Adrenal gland (tissue), 12 donors: ENCODE results near the gene NUAK2. TPM values are rescaled to one million over a fixed set of nuclear protein-coding genes. Genes with fewer than 3 reads are reported as not detected.

Source experiments
- DNase-seq, 7 donors: peaks; one replicate each; pipeline ENCODE4 v3.0.0-alpha.2; 2019 to 2020
- H3K27ac ChIP-seq, 5 donors: fragments of 200-600 bp; sonication (generic) in 4 of 5; 1 replicate in 3 of 5; 2 replicates in 2 of 5; pipeline versions ENCODE4 v1.5.1 to v1.8.0; 2016 to 2020; ENCODE audit warnings: mild to moderate bottlenecking in 1 of 5
- H3K27me3 ChIP-seq: fragments of 200-600 bp; 2 replicates; pipeline ENCODE4 v1.8.0; 2021
- H3K36me3 ChIP-seq, 2 donors: fragments of 200-600 bp; replicated peaks in 1 of 2; 1 replicate in 1 of 2; 2 replicates in 1 of 2; pipeline versions ENCODE4 v1.5.1 to v1.8.0; 2018 to 2022
- H3K4me1 ChIP-seq, 2 donors: fragments of 200-600 bp; replicated peaks in 1 of 2; 1 replicate in 1 of 2; 2 replicates in 1 of 2; pipeline versions ENCODE4 v1.5.1 to v1.8.0; 2018 to 2021
- H3K4me3 ChIP-seq, 4 donors: fragments of 200-600 bp; sonication (generic) in 3 of 4; one replicate each; pipeline ENCODE4 v1.5.1; 2016 to 2018
- H3K9me3 ChIP-seq, 3 donors: fragments of 200-600 bp; sonication (generic) in 1 of 3; replicated peaks in 1 of 3; 1 replicate in 2 of 3; 2 replicates in 1 of 3; pipeline versions ENCODE4 v1.5.1 to v1.8.0; 2016 to 2021
- POLR2A ChIP-seq, 2 donors: fragments of 450-650 bp; IDR thresholded peaks; one replicate each; pipeline ENCODE4 v1.6.1; 2017; ENCODE audit warnings: antibody characterized with exemption in 2 of 2, mild to moderate bottlenecking in 2 of 2, moderate library complexity in 1 of 2
- WGBS, 4 donors: extraction: QIAGEN DNeasy Blood & Tissue Kit in 2 of 4; methylation state at CpG; one replicate each; pipeline versions ENCODE4 v1.1.5 to v1.1.7; 2013 to 2017; 5-methylcytosine and 5-hydroxymethylcytosine counted together
- intact Hi-C, 2 donors: fragments of 100-400 bp; cut with DNase I; formaldehyde crosslinking; loops; one replicate each; pipeline versions ENCODE4 v1.14.1 to v1.15.0; 2022 to 2023
- polyA plus RNA-seq, 3 donors: library from polyadenylated mRNA; stranded (reverse); fragments of 200-250 nt in 2 of 3; fragments of 350-450 nt in 1 of 3; fragmentation: Illumina TruSeq in 1 of 3; extraction: RNeasy Lipid Tissue Mini Kit (QIAGEN cat#74804) in 1 of 3; gene quantifications; one replicate each; pipeline ENCODE4 v1.2.3, GENCODE V29; 2013 to 2014
- total RNA-seq, 9 donors: library from RNA; depleted of rRNA in 4 of 9; stranded (reverse); fragments of >200 nt in 4 of 9; fragments of 120-200 nt in 1 of 9; fragmentation: NEBNext Ultra II Directional in 1 of 9; extraction: Animal tissue kit (Norgen Biotek cat#: 25700) in 1 of 9; gene quantifications; one replicate each; pipeline versions ENCODE4 v1.1.0 to v1.2.4, GENCODE V29; 2013 to 2023
- TF ChIP-seq, protein P1 (sequence below), 6 experiments: fragments of 450-650 bp in 4 of 6; fragments of 200-600 bp in 2 of 6; sonication (generic) in 1 of 6; IDR thresholded peaks; 1 replicate in 5 of 6; 2 replicates in 1 of 6; pipeline versions ENCODE4 v1.5.1 to v1.8.0; 2016 to 2021; ENCODE audit warnings: antibody characterized with exemption in 6 of 6, mild to moderate bottlenecking in 2 of 6, moderate library complexity in 1 of 6
- donor health status: healthy with polysubstance abuse.
- donor health status: Bipolar disorder and iron deficiency.
- donor health status: DM: yes; HTN: yes; CAD: no.
- donor health status: DM: no; HTN: no; CAD: no.
- donor health status: DM: no; HTN: no; CAD: no.
- donor health status: DM: yes; HTN: yes; CAD: no.

NUAK2 gene
- total and polyA plus RNA-seq, 12 donors = 0.95 to 9.9 (median 4.0) TPM

DNA sequence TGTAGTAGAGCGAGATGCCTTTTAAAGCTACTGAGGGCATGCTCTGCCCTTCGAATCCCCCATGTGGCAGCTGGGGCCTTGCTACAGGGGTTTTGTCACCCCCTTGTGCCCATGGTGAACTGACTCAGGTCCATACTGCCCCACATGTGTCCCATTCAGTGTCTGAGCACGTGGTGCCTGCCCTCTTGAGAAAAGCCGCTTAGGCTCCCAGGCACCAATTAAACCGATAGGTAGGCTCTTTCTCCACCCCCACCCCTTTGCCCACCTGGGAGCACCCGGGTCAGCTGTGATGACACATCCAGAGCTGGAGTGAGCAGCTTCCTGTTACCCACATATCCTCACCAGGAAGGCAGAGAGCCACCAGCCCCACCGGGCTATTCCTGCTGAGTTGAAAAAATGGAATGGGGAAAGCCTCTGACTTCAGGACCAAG, 63.3 kb downstream of the NUAK2 start:
- Histone ChIP-seq H3K27ac (peak overlapping the region in 4 of 5 donors; percentile 7 to 88 (median 80)), H3K36me3 (no peaks in the 10 kb centered on the region), H3K4me1 (peaks cover 9 to 22% of the 10 kb centered on the region in 2 donors), H3K4me3 (no peak overlapping the region), H3K27me3 (no peaks in the 10 kb centered on the region), H3K9me3 (no peaks in the 10 kb centered on the region)
- TF ChIP-seq, protein P1, sequence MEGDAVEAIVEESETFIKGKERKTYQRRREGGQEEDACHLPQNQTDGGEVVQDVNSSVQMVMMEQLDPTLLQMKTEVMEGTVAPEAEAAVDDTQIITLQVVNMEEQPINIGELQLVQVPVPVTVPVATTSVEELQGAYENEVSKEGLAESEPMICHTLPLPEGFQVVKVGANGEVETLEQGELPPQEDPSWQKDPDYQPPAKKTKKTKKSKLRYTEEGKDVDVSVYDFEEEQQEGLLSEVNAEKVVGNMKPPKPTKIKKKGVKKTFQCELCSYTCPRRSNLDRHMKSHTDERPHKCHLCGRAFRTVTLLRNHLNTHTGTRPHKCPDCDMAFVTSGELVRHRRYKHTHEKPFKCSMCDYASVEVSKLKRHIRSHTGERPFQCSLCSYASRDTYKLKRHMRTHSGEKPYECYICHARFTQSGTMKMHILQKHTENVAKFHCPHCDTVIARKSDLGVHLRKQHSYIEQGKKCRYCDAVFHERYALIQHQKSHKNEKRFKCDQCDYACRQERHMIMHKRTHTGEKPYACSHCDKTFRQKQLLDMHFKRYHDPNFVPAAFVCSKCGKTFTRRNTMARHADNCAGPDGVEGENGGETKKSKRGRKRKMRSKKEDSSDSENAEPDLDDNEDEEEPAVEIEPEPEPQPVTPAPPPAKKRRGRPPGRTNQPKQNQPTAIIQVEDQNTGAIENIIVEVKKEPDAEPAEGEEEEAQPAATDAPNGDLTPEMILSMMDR (IDR thresholded peaks at IDR 0.05) = no peak
- TF ChIP-seq POLR2A (IDR thresholded peaks at IDR 0.05) = no peak
- intact Hi-C loops = loop anchor here (5.0 to 10.0 kb wide), 3 partner anchors 131 to 281 kb away; no protein-coding TSS in a partner anchor
- WGBS, 4 donors = 74 to 85% (median 79%) methylated on average over 5 to 7 of the region's 7 CpGs
- DNase-seq = no peak

DNA sequence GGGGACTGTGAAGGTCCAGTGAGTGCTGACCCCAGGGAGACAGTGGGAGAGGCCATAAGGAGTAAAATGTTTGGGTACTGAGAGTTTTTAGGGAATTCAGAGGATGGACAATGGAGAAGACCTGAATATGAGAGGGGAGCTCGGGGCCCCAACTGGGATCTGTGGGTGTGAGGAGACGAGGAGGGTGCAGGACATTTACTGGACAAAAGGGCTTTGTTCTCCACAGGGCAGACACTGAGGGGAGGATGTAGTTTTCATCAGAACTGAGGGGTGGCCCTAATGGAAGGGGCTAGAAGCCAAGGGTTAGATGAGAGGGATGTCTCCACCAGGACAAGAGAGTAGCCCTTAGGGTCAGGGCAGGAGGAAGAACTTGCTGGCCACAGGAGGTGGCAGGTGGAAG, 63.8 kb downstream of the NUAK2 start:
- WGBS, 4 donors = 81 to 94% (median 85%) methylated on average over 2 of the region's 2 CpGs
- H3K4me1 ChIP-seq = peaks cover 9 to 22% of the 10 kb centered on the region in 2 donors
- peak overlapping the region in 3 of 5 donors; percentile 75 to 88 (median 86) for H3K27ac ChIP-seq
- no peak for DNase-seq
- no peak for TF ChIP-seq POLR2A (IDR thresholded peaks at IDR 0.05)
- TF ChIP-seq, protein P1 (IDR thresholded peaks at IDR 0.05) = no peak
- intact Hi-C loops = loop anchor here (5.0 to 10.0 kb wide), 3 partner anchors 130 to 280 kb away; no protein-coding TSS in a partner anchor
- H3K36me3 ChIP-seq = no peaks in the 10 kb centered on the region
- H3K27me3 ChIP-seq = no peaks in the 10 kb centered on the region
- no peaks in the 10 kb centered on the region for H3K9me3 ChIP-seq
- no peak overlapping the region for H3K4me3 ChIP-seq

GRCh38 chr1:205256951-205257625, 64.5 kb downstream of the NUAK2 start:
- Histone ChIP-seq H3K4me1 (peaks cover 9 to 22% of the 10 kb centered on the region in 2 donors), H3K4me3 (no peak overlapping the region), H3K9me3 (no peaks in the 10 kb centered on the region), H3K27ac (no peak overlapping the region), H3K27me3 (no peaks in the 10 kb centered on the region), H3K36me3 (no peaks in the 10 kb centered on the region)
- intact Hi-C loops = loop anchor here (5.0 to 10.0 kb wide), 3 partner anchors 130 to 280 kb away; no protein-coding TSS in a partner anchor
- no peak for DNase-seq
- 86 to 90% (median 89%) methylated on average over 5 to 19 of the region's 19 CpGs for WGBS, 4 donors
- TF ChIP-seq, protein P1 (IDR thresholded peaks at IDR 0.05) = no peak
- TF ChIP-seq POLR2A (IDR thresholded peaks at IDR 0.05) = no peak

- no peaks in the 10 kb centered on the region for H3K27me3 ChIP-seq
- H3K4me1 ChIP-seq = peaks cover 9 to 22% of the 10 kb centered on the region in 2 donors
- H3K9me3 ChIP-seq = no peaks in the 10 kb centered on the region
- no peak for TF ChIP-seq POLR2A (IDR thresholded peaks at IDR 0.05)
- TF ChIP-seq, protein P1 (IDR thresholded peaks at IDR 0.05) = peak; percentile 96 to 100 (median 99)
- peak; percentile 90 to 98 (median 95) for DNase-seq
- intact Hi-C loops = loop anchor here (5.0 to 10.0 kb wide), 3 partner anchors 129 to 279 kb away; no protein-coding TSS in a partner anchor
- no peaks in the 10 kb centered on the region for H3K36me3 ChIP-seq
- peak overlapping the region in 2 of 5 donors; percentile 2 to 10 for H3K27ac ChIP-seq
- H3K4me3 ChIP-seq = no peak overlapping the region
- 7 to 33% (median 32%) methylated on average over 4 to 8 of the region's 8 CpGs for WGBS, 4 donors
Observed at GRCh38 chr1:205255941-205256780, 65.4 kb downstream of the NUAK2 start.
